Ovary (tissue), 3 donors: ENCODE data around the gene SEMA3B.
"Not testable (repeated sequence)": the region's sequence is repeated elsewhere in the genome, so short reads cannot be mapped to it uniquely, and the experiment has no call there.

ENCODE experiments used
- EP300 ChIP-seq: sonication (generic); formaldehyde crosslinking; IDR thresholded peaks from one replicate; pipeline ENCODE4 v1.6.1; 2017; ENCODE audit warnings: antibody characterized with exemption
- POLR2A ChIP-seq: fragments of 450-650 bp; IDR thresholded peaks from one replicate; pipeline ENCODE4 v1.6.1; 2017; ENCODE audit warnings: antibody characterized with exemption, mild to moderate bottlenecking, moderate library complexity
- TF ChIP-seq, protein P1 (sequence below), 3 donors: fragments of 450-650 bp in 2 of 3; fragments of 200-600 bp in 1 of 3; IDR thresholded peaks; one replicate each; pipeline versions ENCODE4 v1.5.1 to v1.8.0; 2016 to 2022; ENCODE audit warnings: antibody characterized with exemption in 3 of 3, mild to moderate bottlenecking in 1 of 3
- donor health status: DM: no; HTN: no; CAD: no.

DNA sequence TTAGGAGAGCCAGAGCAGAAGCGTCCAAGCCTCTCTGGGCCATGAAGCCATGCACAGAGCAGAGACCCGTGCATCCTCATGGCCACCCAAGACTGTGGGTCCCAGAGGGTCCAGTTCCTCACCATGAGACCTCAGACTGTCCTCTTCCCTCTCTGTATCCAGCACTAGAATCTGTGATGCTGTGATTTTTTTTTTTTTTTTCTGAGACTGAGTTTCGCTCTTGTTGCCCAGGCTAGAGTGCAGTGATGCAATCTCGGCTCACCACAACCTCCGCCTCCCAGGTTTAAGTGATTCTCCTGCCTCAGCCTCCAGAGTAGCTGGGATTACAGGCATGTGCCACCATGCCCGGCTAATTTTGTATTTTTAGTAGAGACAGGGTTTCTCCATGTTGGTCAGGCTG lies 24.1 kb upstream of the SEMA3B start:
- TF ChIP-seq, protein P1, sequence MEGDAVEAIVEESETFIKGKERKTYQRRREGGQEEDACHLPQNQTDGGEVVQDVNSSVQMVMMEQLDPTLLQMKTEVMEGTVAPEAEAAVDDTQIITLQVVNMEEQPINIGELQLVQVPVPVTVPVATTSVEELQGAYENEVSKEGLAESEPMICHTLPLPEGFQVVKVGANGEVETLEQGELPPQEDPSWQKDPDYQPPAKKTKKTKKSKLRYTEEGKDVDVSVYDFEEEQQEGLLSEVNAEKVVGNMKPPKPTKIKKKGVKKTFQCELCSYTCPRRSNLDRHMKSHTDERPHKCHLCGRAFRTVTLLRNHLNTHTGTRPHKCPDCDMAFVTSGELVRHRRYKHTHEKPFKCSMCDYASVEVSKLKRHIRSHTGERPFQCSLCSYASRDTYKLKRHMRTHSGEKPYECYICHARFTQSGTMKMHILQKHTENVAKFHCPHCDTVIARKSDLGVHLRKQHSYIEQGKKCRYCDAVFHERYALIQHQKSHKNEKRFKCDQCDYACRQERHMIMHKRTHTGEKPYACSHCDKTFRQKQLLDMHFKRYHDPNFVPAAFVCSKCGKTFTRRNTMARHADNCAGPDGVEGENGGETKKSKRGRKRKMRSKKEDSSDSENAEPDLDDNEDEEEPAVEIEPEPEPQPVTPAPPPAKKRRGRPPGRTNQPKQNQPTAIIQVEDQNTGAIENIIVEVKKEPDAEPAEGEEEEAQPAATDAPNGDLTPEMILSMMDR (IDR thresholded peaks at IDR 0.05), result not testable (repeated sequence)
- TF ChIP-seq POLR2A, EP300: not testable (repeated sequence)
